ENCODE results near the gene OPTC. TPM values are rescaled to one million over a fixed set of nuclear protein-coding genes. Genes with fewer than 3 reads are reported as not detected.
"Not testable (repeated sequence)": the region's sequence is repeated elsewhere in the genome, so short reads cannot be mapped to it uniquely, and the experiment has no call there.

Gene OPTC
- not detected for total RNA-seq
- long read RNA-seq, result 0 reads

- Histone ChIP-seq H3K27ac (replicated peaks) (no peak within 1 kb of the TSS), H3K36me3 (no peaks in the 10 kb centered on the region), H3K4me3 (no peak within 1 kb of the TSS), H3K9me3 (replicated peaks) (no peaks in the 10 kb centered on the region), H3K4me1 (no peaks in the 10 kb centered on the region), H3K27me3 (ENCODE audit: low read depth) (no peaks in the 10 kb centered on the region)
- intact Hi-C loops (cut with micrococcal nuclease), result no loop called here
- TF ChIP-seq, protein P1, sequence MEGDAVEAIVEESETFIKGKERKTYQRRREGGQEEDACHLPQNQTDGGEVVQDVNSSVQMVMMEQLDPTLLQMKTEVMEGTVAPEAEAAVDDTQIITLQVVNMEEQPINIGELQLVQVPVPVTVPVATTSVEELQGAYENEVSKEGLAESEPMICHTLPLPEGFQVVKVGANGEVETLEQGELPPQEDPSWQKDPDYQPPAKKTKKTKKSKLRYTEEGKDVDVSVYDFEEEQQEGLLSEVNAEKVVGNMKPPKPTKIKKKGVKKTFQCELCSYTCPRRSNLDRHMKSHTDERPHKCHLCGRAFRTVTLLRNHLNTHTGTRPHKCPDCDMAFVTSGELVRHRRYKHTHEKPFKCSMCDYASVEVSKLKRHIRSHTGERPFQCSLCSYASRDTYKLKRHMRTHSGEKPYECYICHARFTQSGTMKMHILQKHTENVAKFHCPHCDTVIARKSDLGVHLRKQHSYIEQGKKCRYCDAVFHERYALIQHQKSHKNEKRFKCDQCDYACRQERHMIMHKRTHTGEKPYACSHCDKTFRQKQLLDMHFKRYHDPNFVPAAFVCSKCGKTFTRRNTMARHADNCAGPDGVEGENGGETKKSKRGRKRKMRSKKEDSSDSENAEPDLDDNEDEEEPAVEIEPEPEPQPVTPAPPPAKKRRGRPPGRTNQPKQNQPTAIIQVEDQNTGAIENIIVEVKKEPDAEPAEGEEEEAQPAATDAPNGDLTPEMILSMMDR (IDR thresholded peaks at IDR 0.05; ENCODE audit: borderline replicate concordance), result no peak
- no peak for DNase-seq
Observed at GRCh38 chr1:203493901-203494300, at the start of gene OPTC. TSS of gene OPTC (plus strand) at chr1:203494153. CDS start at chr1:203496006, 1,853 bp downstream.

DNA sequence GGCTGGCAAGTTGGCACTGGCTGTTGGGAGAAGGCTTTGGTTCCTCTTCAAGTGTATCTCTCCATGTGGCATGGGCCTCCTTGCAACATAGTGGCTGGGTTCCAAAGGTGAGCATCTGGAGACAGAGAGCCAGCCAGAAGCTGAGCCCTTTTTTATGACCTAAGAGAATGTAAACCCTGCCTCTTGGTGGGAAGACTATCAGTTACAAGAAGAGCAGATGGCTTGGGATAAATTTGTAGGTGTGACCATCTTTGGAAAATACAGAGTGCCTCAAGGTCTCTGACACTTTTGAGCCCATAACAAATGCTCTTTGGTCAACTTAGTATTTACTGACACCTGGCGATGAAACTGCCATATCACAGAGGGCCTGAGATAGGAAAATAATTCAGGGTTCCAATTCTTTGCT lies 49.8 kb upstream of the OPTC start:
- H3K27ac ChIP-seq (replicated peaks), result no peak overlapping the region
- intact Hi-C loops (cut with micrococcal nuclease), result loop anchor here (10.0 kb wide), 1 partner anchor 99 kb away; no protein-coding TSS in a partner anchor
- H3K4me1 ChIP-seq, result peaks cover 19% of the 10 kb centered on the region

GRCh38 chr1:203447151-203447550 lies 46.8 kb upstream of the OPTC start:
- intact Hi-C loops (cut with micrococcal nuclease), result loop anchor here (5.0 to 10.0 kb wide), 2 partner anchors 102 to 365 kb away; no protein-coding TSS in a partner anchor
- no peak for DNase-seq
- peaks cover 13% of the 10 kb centered on the region for H3K9me3 ChIP-seq (replicated peaks)
- TF ChIP-seq, protein P1 (IDR thresholded peaks at IDR 0.05; ENCODE audit: borderline replicate concordance), result no peak
- H3K4me1 ChIP-seq, result no peaks in the 10 kb centered on the region
- H3K27me3 ChIP-seq (ENCODE audit: low read depth), result peaks cover 18% of the 10 kb centered on the region
- H3K36me3 ChIP-seq, result no peaks in the 10 kb centered on the region
- no peak overlapping the region for H3K4me3 ChIP-seq
- no peak overlapping the region for H3K27ac ChIP-seq (replicated peaks)

More for the DNA sequence above, 49.8 kb upstream of the OPTC start:
- Histone ChIP-seq H3K4me3 (no peak overlapping the region), H3K9me3 (replicated peaks) (peaks cover 13% of the 10 kb centered on the region), H3K27me3 (ENCODE audit: low read depth) (no peaks in the 10 kb centered on the region), H3K36me3 (no peaks in the 10 kb centered on the region)
- TF ChIP-seq, protein P1 (IDR thresholded peaks at IDR 0.05; ENCODE audit: borderline replicate concordance), result no peak
- no peak for DNase-seq

GRCh38 chr1:203447598-203447997 lies 46.4 kb upstream of the OPTC start:
- peaks cover 22% of the 10 kb centered on the region for H3K27me3 ChIP-seq (ENCODE audit: low read depth)
- H3K36me3 ChIP-seq, DNase-seq, H3K4me1 ChIP-seq, H3K4me3 ChIP-seq: not testable (repeated sequence)
- intact Hi-C loops (cut with micrococcal nuclease), result loop anchor here (5.0 to 10.0 kb wide), 2 partner anchors 103 to 365 kb away; no protein-coding TSS in a partner anchor
- peak overlapping the region; percentile 73 for H3K27ac ChIP-seq (replicated peaks)
- H3K9me3 ChIP-seq (replicated peaks), result peaks cover 13% of the 10 kb centered on the region

DNA sequence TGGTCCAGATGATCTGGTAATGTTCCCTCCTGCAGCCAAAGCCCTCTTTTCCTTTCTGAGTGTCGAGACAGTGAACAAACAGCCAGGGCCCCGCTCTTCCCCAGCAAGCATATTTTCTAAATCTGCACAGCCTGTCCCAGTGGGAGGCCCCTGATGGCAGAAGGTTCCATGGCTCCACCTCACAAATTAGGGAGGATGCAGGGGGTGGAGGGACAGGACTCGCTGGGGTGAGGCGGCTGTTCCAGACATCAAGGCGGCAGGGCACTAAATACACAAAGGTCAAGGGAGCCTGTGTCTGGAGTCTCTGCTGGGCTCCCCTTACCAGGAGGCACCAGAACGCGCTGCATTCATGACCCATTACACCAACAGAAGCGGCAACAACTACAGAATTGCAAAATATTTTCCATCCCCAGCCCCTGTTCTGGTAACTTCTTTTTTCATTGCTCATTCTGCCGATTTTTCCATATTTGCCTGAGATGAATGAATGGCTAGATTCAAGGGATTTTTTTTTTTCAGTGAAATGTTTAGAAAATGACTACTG lies 45.4 kb upstream of the OPTC start:
- no peaks in the 10 kb centered on the region for H3K36me3 ChIP-seq
- H3K4me3 ChIP-seq, result no peak overlapping the region
- intact Hi-C loops (cut with micrococcal nuclease), result loop anchor here (5.0 to 10.0 kb wide), 2 partner anchors 104 to 366 kb away; no protein-coding TSS in a partner anchor
- DNase-seq, result peak; percentile 37
- TF ChIP-seq, protein P1 (IDR thresholded peaks at IDR 0.05; ENCODE audit: borderline replicate concordance), result no peak
- peak overlapping the region; percentile 73 for H3K27ac ChIP-seq (replicated peaks)
- peaks cover 13% of the 10 kb centered on the region for H3K9me3 ChIP-seq (replicated peaks)
- peaks cover 14% of the 10 kb centered on the region for H3K4me1 ChIP-seq
- peaks cover 32% of the 10 kb centered on the region for H3K27me3 ChIP-seq (ENCODE audit: low read depth)

- H3K27me3 ChIP-seq (ENCODE audit: low read depth), result peaks cover 45% of the 10 kb centered on the region
- TF ChIP-seq, protein P1 (IDR thresholded peaks at IDR 0.05; ENCODE audit: borderline replicate concordance), result no peak
- intact Hi-C loops (cut with micrococcal nuclease), result no loop called here
- no peaks in the 10 kb centered on the region for H3K36me3 ChIP-seq
- no peak overlapping the region for H3K4me3 ChIP-seq
- no peak overlapping the region for H3K27ac ChIP-seq (replicated peaks)
- peaks cover 10% of the 10 kb centered on the region for H3K9me3 ChIP-seq (replicated peaks)
- DNase-seq, result no peak
- H3K4me1 ChIP-seq, result peaks cover 15% of the 10 kb centered on the region
Observed at GRCh38 chr1:203450001-203450400, 44.0 kb upstream of the OPTC start.

All from left ventricle myocardium inferior (tissue), 1 donor.